Measurements from ENCODE around the gene TNPO1.

GRCh38 chr5:72885824-72886223, 69.4 kb downstream of the TNPO1 start:
- TF ChIP-seq CTCF (IDR thresholded peaks at IDR 0.05; ENCODE audit: poor library complexity) (no peak), EZH2 (IDR thresholded peaks at IDR 0.05; ENCODE audit: borderline replicate concordance) (no peak), EZH2phosphoT487 (IDR thresholded peaks at IDR 0.05; ENCODE audit: low read depth, severe bottlenecking, unreplicated experiment) (no peak)
